ENCODE results near the gene MFSD2B. TPM values are rescaled to one million over a fixed set of nuclear protein-coding genes. Genes with fewer than 3 reads are reported as not detected.

The MFSD2B gene
- total RNA-seq, 1 experiment from 2014 or later = 0.48 TPM

GRCh38 chr2:24009367-24009679 lies 562 bp upstream of the MFSD2B start:
- Mint-ChIP-seq H3K4me3 (ENCODE audit: unreplicated experiment) (peak overlapping the region; percentile 63), H3K4me1 (ENCODE audit: low read depth, unreplicated experiment) (peaks cover 15% of the 10 kb centered on the region), H3K36me3 (ENCODE audit: insufficient read depth, unreplicated experiment) (no peaks in the 10 kb centered on the region), H3K27me3 (ENCODE audit: insufficient read depth, unreplicated experiment) (no peaks in the 10 kb centered on the region), H3K9me3 (ENCODE audit: unreplicated experiment) (no peaks in the 10 kb centered on the region), H3K27ac (ENCODE audit: unreplicated experiment) (no peak overlapping the region)
- POLR2A ChIA-PET = interaction anchor here (0.6 kb wide), 1 partner anchor 18 kb away, joined by 3 read pairs; no protein-coding TSS in a partner anchor
- Histone ChIP-seq H3K27me3 (replicated peaks; ENCODE audit: control insufficient read depth, insufficient read depth, low read length) (no peaks in the 10 kb centered on the region), H3K36me3 (ENCODE audit: control insufficient read depth, insufficient read depth, low read length) (no peaks in the 10 kb centered on the region), H3K4me1 (no peaks in the 10 kb centered on the region), H3K9me3 (no peaks in the 10 kb centered on the region), H3K4me3 (ENCODE audit: low read depth, low read length) (peak overlapping the region; percentile 40; the same call in 1 of the 2 replicates)
- no peak for TF ChIP-seq CTCF (IDR thresholded peaks at IDR 0.05; ENCODE audit: insufficient read depth in 1 of 2, low read depth in 1 of 2, low read length in 1 of 2, severe bottlenecking in 1 of 2, unreplicated experiment in 1 of 2)
- no peak for DNase-seq
- BruUV-seq (replicated peaks) = no TSS peak
- intact Hi-C loops (cut with micrococcal nuclease; ENCODE audit: unreplicated experiment) = no loop called here
- CTCF ChIA-PET = interaction anchor here (1.2 kb wide), 1 partner anchor 75 kb away, joined by 4 read pairs; the partner anchor contains the start of gene TP53I3

GRCh38 chr2:24010477-24011249 lies 778 bp downstream of the MFSD2B start:
- no peak for TF ChIP-seq CTCF (IDR thresholded peaks at IDR 0.05; ENCODE audit: insufficient read depth in 1 of 2, low read depth in 1 of 2, low read length in 1 of 2, severe bottlenecking in 1 of 2, unreplicated experiment in 1 of 2)

GRCh38 chr2:24011250-24012104 lies 1.6 kb downstream of the MFSD2B start:
- no peaks in the 10 kb centered on the region for H3K9me3 Mint-ChIP-seq (ENCODE audit: unreplicated experiment)

More at GRCh38 chr2:24010477-24011249, 778 bp downstream of the MFSD2B start:
- peaks cover 9% of the 10 kb centered on the region for H3K4me1 ChIP-seq
- H3K27me3 ChIP-seq (replicated peaks; ENCODE audit: control insufficient read depth, insufficient read depth, low read length) = no peaks in the 10 kb centered on the region
- Mint-ChIP-seq H3K4me1 (ENCODE audit: low read depth, unreplicated experiment) (peaks cover 20% of the 10 kb centered on the region), H3K9me3 (ENCODE audit: unreplicated experiment) (no peaks in the 10 kb centered on the region), H3K27ac (ENCODE audit: unreplicated experiment) (no peak overlapping the region), H3K4me3 (ENCODE audit: unreplicated experiment) (no peak overlapping the region), H3K36me3 (ENCODE audit: insufficient read depth, unreplicated experiment) (no peaks in the 10 kb centered on the region), H3K27me3 (ENCODE audit: insufficient read depth, unreplicated experiment) (no peaks in the 10 kb centered on the region)
- H3K36me3 ChIP-seq (ENCODE audit: control insufficient read depth, insufficient read depth, low read length) = no peaks in the 10 kb centered on the region
- H3K4me3 ChIP-seq (ENCODE audit: low read depth, low read length) = no peak overlapping the region
- DNase-seq = no peak
- intact Hi-C loops (cut with micrococcal nuclease; ENCODE audit: unreplicated experiment) = no loop called here
- H3K9me3 ChIP-seq = no peaks in the 10 kb centered on the region
- POLR2A ChIA-PET = no interaction called here
- BruUV-seq (replicated peaks) = no TSS peak
- CTCF ChIA-PET = interaction anchor here (1.2 kb wide), 1 partner anchor 74 kb away, joined by 4 read pairs; the partner anchor contains the start of gene TP53I3

More at GRCh38 chr2:24011250-24012104, 1.6 kb downstream of the MFSD2B start:
- H3K27ac Mint-ChIP-seq (ENCODE audit: unreplicated experiment) = no peak overlapping the region
- POLR2A ChIA-PET = no interaction called here
- no peaks in the 10 kb centered on the region for H3K27me3 Mint-ChIP-seq (ENCODE audit: insufficient read depth, unreplicated experiment)
- Histone ChIP-seq H3K4me1 (peaks cover 17% of the 10 kb centered on the region), H3K4me3 (ENCODE audit: low read depth, low read length) (no peak overlapping the region), H3K27me3 (replicated peaks; ENCODE audit: control insufficient read depth, insufficient read depth, low read length) (no peaks in the 10 kb centered on the region), H3K9me3 (no peaks in the 10 kb centered on the region), H3K36me3 (ENCODE audit: control insufficient read depth, insufficient read depth, low read length) (no peaks in the 10 kb centered on the region)
- CTCF ChIA-PET = interaction anchor here (0.7 to 1.4 kb wide), 2 partner anchors 84 to 589 kb away, joined by 3 read pairs; no protein-coding TSS in a partner anchor
- no peak for DNase-seq
- H3K4me1 Mint-ChIP-seq (ENCODE audit: low read depth, unreplicated experiment) = peaks cover 29% of the 10 kb centered on the region
- no peak overlapping the region for H3K4me3 Mint-ChIP-seq (ENCODE audit: unreplicated experiment)
- no peak for TF ChIP-seq CTCF (IDR thresholded peaks at IDR 0.05; ENCODE audit: insufficient read depth in 1 of 2, low read depth in 1 of 2, low read length in 1 of 2, severe bottlenecking in 1 of 2, unreplicated experiment in 1 of 2)
- BruUV-seq (replicated peaks) = no TSS peak
- no peaks in the 10 kb centered on the region for H3K36me3 Mint-ChIP-seq (ENCODE audit: insufficient read depth, unreplicated experiment)
- intact Hi-C loops (cut with micrococcal nuclease; ENCODE audit: unreplicated experiment) = no loop called here

All from Caco-2 (cell line).